Stomach (tissue), 4 donors: ENCODE data around the gene MCM5.

ENCODE experiments used
- EP300 ChIP-seq: sonication (generic); formaldehyde crosslinking; IDR thresholded peaks from one replicate; pipeline ENCODE4 v1.6.1; 2017; ENCODE audit warnings: antibody characterized with exemption
- POLR2A ChIP-seq, 4 donors: fragments of 450-650 bp; IDR thresholded peaks; one replicate each; pipeline ENCODE4 v1.6.1; 2016; ENCODE audit warnings: antibody characterized with exemption in 4 of 4, control low read depth in 2 of 4, mild to moderate bottlenecking in 1 of 4, moderate library complexity in 1 of 4
- POLR2AphosphoS5 ChIP-seq, 3 donors: sonication (generic); formaldehyde crosslinking; IDR thresholded peaks; one replicate each; pipeline ENCODE4 v1.6.1; 2016; ENCODE audit warnings: antibody characterized with exemption in 3 of 3
- TF ChIP-seq, protein P1 (sequence below), 7 experiments: fragments of 450-650 bp in 4 of 7; fragments of 200-600 bp in 3 of 7; sonication (generic) in 3 of 7; IDR thresholded peaks; one replicate each; pipeline ENCODE4 v1.5.1; 2016 to 2019; ENCODE audit warnings: antibody characterized with exemption in 7 of 7, control low read depth in 2 of 7, mild to moderate bottlenecking in 1 of 7

DNA sequence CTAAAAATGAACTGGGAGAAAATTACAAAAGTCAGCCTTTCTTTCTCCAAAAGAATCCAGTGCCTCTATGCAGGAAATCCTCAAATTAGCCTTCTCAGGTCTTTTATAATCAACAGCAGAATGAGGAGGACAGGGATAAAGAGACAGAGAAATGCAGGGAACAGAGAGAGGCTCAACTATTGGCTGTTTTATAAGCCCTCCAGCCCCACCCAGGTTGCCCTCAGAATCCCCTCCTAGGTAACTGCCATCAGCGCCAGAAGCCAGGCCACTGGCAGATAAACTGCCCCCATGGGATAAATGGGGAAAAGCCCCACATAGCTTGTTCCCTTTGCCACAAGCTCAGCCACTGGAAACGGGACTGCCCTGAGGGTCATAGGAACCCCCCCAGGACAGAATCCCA is 29.9 kb upstream of the MCM5 start:
- TF ChIP-seq POLR2AphosphoS5 (IDR thresholded peaks at IDR 0.05) (no peak), POLR2A (IDR thresholded peaks at IDR 0.05) (no peak), EP300 (no peak)
- TF ChIP-seq, protein P1, sequence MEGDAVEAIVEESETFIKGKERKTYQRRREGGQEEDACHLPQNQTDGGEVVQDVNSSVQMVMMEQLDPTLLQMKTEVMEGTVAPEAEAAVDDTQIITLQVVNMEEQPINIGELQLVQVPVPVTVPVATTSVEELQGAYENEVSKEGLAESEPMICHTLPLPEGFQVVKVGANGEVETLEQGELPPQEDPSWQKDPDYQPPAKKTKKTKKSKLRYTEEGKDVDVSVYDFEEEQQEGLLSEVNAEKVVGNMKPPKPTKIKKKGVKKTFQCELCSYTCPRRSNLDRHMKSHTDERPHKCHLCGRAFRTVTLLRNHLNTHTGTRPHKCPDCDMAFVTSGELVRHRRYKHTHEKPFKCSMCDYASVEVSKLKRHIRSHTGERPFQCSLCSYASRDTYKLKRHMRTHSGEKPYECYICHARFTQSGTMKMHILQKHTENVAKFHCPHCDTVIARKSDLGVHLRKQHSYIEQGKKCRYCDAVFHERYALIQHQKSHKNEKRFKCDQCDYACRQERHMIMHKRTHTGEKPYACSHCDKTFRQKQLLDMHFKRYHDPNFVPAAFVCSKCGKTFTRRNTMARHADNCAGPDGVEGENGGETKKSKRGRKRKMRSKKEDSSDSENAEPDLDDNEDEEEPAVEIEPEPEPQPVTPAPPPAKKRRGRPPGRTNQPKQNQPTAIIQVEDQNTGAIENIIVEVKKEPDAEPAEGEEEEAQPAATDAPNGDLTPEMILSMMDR (IDR thresholded peaks at IDR 0.05), result no peak
